Measurements from ENCODE around the gene PROZ. TPM values are rescaled to one million over a fixed set of nuclear protein-coding genes. Genes with fewer than 3 reads are reported as not detected.

PROZ gene
- total RNA-seq, 2 donors from 2014 or later: not detected

- peaks cover 9% of the 10 kb centered on the region for H3K4me1 ChIP-seq (replicated peaks)
- no peak for DNase-seq (ENCODE audit: low spot score)
- H3K4me3 ChIP-seq: no peak overlapping the region
- TF ChIP-seq POLR2A (IDR thresholded peaks at IDR 0.05): no peak
- no peak for TF ChIP-seq CTCF (IDR thresholded peaks at IDR 0.05)
- no peak for TF ChIP-seq POLR2AphosphoS5 (IDR thresholded peaks at IDR 0.05)
- 64% methylated on average over 4 of the region's 4 CpGs for WGBS
- H3K27me3 ChIP-seq (replicated peaks; ENCODE audit: insufficient read depth): no peaks in the 10 kb centered on the region
- no peaks in the 10 kb centered on the region for H3K9me3 ChIP-seq
- H3K36me3 ChIP-seq: no peaks in the 10 kb centered on the region
- intact Hi-C loops (cut with DNase I): no loop called here
- H3K27ac ChIP-seq: no peak overlapping the region
Measured at GRCh38 chr13:113192279-113192678, 33.8 kb downstream of the PROZ start.

- DNase-seq (ENCODE audit: low spot score): no peak
- 89% methylated on average over 2 of the region's 2 CpGs for WGBS
- Histone ChIP-seq H3K4me1 (replicated peaks) (peaks cover 15% of the 10 kb centered on the region), H3K36me3 (no peaks in the 10 kb centered on the region), H3K27ac (no peak overlapping the region), H3K27me3 (replicated peaks; ENCODE audit: insufficient read depth) (no peaks in the 10 kb centered on the region), H3K4me3 (no peak overlapping the region), H3K9me3 (no peaks in the 10 kb centered on the region)
- intact Hi-C loops (cut with DNase I): no loop called here
- TF ChIP-seq CTCF (IDR thresholded peaks at IDR 0.05) (no peak), POLR2A (IDR thresholded peaks at IDR 0.05) (no peak), POLR2AphosphoS5 (IDR thresholded peaks at IDR 0.05) (no peak)
Measured at GRCh38 chr13:113192902-113193301, 34.5 kb downstream of the PROZ start.

- DNase-seq (ENCODE audit: low spot score): peak; percentile 33
- H3K36me3 ChIP-seq: no peaks in the 10 kb centered on the region
- intact Hi-C loops (cut with DNase I): no loop called here
- no peak overlapping the region for H3K4me3 ChIP-seq
- H3K9me3 ChIP-seq: no peaks in the 10 kb centered on the region
- 46% methylated on average over 6 of the region's 6 CpGs for WGBS
- no peaks in the 10 kb centered on the region for H3K27me3 ChIP-seq (replicated peaks; ENCODE audit: insufficient read depth)
- TF ChIP-seq POLR2A (IDR thresholded peaks at IDR 0.05) (no peak), POLR2AphosphoS5 (IDR thresholded peaks at IDR 0.05) (peak; percentile 51), CTCF (IDR thresholded peaks at IDR 0.05) (no peak)
- H3K4me1 ChIP-seq (replicated peaks): peaks cover 16% of the 10 kb centered on the region
- peak overlapping the region; percentile 50 to 76 for H3K27ac ChIP-seq
Measured at GRCh38 chr13:113195360-113195759, 36.9 kb downstream of the PROZ start.

GRCh38 chr13:113196970-113197737, 38.7 kb downstream of the PROZ start:
- no peak for DNase-seq (ENCODE audit: low spot score)
- H3K9me3 ChIP-seq: no peaks in the 10 kb centered on the region
- TF ChIP-seq POLR2AphosphoS5 (IDR thresholded peaks at IDR 0.05) (no peak), CTCF (IDR thresholded peaks at IDR 0.05) (no peak), POLR2A (IDR thresholded peaks at IDR 0.05) (no peak)
- H3K27ac ChIP-seq: peak overlapping the region; percentile 11 to 52
- 88% methylated on average over 9 of the region's 9 CpGs for WGBS
- H3K36me3 ChIP-seq: no peaks in the 10 kb centered on the region
- no peak overlapping the region for H3K4me3 ChIP-seq
- no peaks in the 10 kb centered on the region for H3K27me3 ChIP-seq (replicated peaks; ENCODE audit: insufficient read depth)
- intact Hi-C loops (cut with DNase I): no loop called here
- peaks cover 16% of the 10 kb centered on the region for H3K4me1 ChIP-seq (replicated peaks)

- no peak for TF ChIP-seq POLR2A (IDR thresholded peaks at IDR 0.05)
- TF ChIP-seq POLR2AphosphoS5 (IDR thresholded peaks at IDR 0.05): no peak
- TF ChIP-seq CTCF (IDR thresholded peaks at IDR 0.05): no peak
- Histone ChIP-seq H3K27me3 (replicated peaks; ENCODE audit: insufficient read depth) (no peaks in the 10 kb centered on the region), H3K4me3 (no peak overlapping the region), H3K9me3 (no peaks in the 10 kb centered on the region), H3K4me1 (replicated peaks) (peaks cover 9% of the 10 kb centered on the region), H3K36me3 (no peaks in the 10 kb centered on the region), H3K27ac (no peak overlapping the region)
- WGBS: 80% methylated on average over 2 of the region's 2 CpGs
- intact Hi-C loops (cut with DNase I): no loop called here
- DNase-seq (ENCODE audit: low spot score): no peak
Measured at GRCh38 chr13:113201815-113202214, 43.4 kb downstream of the PROZ start.
